HG03442 (cell line): ENCODE measurements around the gene ZNF138.
"Not testable (repeated sequence)": the region's sequence is repeated elsewhere in the genome, so short reads cannot be mapped to it uniquely, and the experiment has no call there.

Source experiments
- ATAC-seq: cut with Tn5 transposase; IDR thresholded peaks from one replicate; pipeline ENCODE4 v1.9.1; 2021; ENCODE audit warnings: mild to moderate bottlenecking, moderate library complexity; ENCODE audit not compliant: unreplicated experiment

Gene ZNF138

DNA sequence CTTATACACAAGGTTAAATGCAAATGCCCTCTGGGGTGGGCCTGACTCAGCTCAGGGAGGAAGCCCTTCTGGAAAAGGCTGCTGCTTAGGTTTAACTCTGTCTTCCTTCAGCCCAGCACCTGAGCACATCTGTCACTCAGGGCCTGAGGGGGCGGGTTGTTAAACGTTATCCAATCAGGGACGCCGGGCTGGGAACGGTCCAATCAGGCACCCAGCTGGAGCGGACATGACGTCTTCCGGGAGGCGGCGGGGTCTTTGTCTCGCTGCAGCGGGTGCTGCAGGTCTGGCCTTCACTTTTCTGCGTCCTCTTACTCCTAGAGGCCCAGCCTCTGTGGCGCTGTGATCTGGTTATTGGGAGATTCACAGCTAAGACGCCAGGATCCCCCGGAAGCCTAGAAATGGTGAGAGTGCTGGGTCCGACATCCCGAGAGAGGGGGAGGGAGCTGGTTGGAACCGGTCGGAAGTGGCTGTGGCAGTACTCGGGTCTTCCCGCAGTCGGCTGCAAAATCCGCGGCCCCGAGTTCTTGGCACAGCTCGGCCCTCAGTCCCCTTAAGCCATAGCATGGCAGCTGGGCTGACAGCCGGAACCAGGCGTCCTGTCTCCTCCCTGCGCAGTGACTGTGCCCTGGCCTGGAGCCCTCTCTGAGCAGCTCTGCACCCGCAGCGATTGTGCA is at the start of gene ZNF138:
ZNF138 (plus strand) TSS at position 258 of the 674 bp plus-strand sequence; CDS start at position 399, 141 bp downstream.
- ATAC-seq, result peak; percentile 100

GRCh38 chr7:64744680-64745079 is 49.5 kb upstream of the ZNF138 start:
- ATAC-seq, result no peak

- ATAC-seq, result no peak
These were observed 46.4 kb upstream of the ZNF138 start for GRCh38 chr7:64747802-64748201.

DNA sequence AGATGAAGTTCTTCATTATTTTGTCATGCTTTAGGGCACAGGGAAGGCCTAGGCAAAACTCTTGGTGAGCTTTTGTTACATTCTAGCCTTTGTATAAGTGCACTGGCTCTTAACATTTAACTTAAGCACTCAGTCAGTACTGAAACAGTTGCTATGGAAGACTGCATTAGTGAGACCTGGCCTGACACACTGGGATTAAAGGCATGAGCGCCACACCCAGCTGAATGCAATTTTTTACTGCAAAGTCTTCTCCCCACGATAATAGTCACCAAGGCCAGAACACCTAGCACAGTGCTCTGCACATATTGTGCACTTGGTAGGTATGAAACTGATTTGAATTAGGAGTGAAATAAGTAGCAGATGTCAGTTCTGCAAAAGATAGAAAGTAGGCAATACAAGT is 41.2 kb upstream of the ZNF138 start:
- no peak for ATAC-seq

- no peak for ATAC-seq
These were observed 38.4 kb upstream of the ZNF138 start for GRCh38 chr7:64755865-64756264.

DNA sequence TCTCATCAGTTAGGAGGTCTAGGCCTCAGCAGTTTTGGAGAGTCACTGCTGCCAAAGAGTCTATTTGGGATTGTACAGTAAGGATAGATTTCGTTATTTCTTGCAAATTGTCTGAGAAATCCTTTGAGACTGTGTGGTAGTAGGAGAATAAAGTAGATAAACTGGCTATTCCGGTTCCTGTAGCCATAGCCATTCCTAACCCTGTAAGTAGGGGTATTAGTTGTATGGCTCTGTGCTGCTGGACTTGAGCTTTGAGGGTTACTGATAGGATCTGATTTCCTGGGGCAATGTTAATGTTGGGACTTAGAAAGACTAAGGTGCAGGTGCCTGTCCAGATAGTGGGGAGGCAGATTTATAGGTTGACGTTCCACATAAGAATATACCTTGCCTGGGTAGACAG is 36.1 kb upstream of the ZNF138 start:
- ATAC-seq, result no peak

GRCh38 chr7:64768824-64769223 is 25.4 kb upstream of the ZNF138 start:
- ATAC-seq, result no peak

GRCh38 chr7:64774204-64774842 is 19.9 kb upstream of the ZNF138 start:
- ATAC-seq, result no peak

DNA sequence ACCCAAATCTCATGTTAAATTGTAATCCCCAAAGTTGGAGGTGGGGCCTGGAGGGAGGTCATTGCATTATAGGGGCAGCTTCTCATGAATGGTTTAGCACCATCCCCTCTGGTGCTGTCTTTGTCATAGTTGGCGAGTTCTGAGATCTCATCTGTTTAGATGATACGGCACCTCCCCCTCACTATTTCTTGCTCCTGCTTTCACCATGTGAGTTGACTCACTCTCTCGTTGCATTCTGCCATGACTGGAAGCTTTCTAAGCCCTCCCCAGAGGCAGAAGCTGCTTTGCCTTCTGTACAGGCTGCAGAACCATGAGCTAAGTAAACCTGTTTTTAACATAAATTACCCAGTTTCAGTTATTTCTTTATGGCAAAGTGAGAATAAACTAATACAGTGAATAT is 18.9 kb upstream of the ZNF138 start:
- no peak for ATAC-seq

DNA sequence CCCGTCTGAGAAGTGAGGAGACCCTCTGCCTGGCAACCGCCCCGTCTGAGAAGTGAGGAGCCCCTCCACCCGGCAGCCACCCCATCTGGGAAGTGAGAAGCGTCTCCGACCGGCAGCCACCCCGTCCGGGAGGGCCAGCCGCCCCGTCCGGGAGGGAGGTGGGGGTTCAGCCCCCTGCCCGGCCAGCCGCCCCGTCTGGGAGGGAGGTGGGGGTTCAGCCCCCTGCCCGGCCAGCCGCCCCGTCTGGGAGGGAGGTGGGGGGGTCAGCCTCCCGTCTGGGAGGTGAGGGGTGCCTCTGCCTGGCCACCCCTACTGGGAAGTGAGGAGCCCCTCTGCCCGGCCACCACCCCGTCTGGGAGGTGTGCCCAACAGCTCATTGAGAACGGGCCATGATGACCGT is 9.4 kb upstream of the ZNF138 start:
- ATAC-seq, result not testable (repeated sequence)

- no peak for ATAC-seq
These were observed 6.9 kb upstream of the ZNF138 start for GRCh38 chr7:64787295-64787694.

DNA sequence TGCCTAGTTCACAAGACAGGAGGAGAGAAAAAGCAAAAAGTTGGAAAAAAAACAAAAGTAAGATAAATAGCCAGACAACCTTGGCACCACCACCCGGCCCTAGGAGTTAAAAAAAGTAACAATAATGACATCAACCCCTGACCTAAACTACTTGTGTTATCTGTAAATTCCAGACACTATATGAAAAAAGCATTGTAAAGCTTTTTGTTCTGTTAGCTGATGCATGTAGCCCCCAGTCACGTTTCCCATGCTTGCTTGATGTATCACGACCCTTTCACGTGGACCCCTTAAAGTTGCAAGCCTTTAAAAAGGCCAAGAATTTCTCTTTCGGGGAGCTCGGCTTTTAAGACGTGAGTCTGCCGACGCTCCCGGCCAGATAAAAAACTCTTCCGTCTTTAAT is 5.0 kb upstream of the ZNF138 start:
- not testable (repeated sequence) for ATAC-seq

GRCh38 chr7:64793106-64793755 is 997 bp upstream of the ZNF138 start:
- ATAC-seq, result no peak

DNA sequence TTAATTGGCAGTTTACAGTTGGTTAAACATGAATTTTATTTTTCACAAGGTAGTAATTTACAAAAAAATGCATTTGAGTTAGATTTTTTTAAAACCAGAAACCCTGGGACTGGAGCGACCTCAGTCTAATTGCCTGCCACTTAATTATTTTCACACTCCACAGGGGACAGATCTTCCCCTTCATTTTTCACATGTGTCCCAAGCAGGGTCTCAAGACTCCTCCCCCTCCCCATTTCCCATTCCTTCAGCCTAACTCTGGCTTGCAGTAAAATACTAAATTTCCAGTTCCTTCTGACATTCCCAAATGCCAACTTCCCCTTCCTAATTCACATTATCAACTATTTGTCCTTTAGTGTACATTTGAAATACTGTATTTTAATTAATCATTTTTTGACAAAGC is 948 bp downstream of the ZNF138 start:
- no peak for ATAC-seq

DNA sequence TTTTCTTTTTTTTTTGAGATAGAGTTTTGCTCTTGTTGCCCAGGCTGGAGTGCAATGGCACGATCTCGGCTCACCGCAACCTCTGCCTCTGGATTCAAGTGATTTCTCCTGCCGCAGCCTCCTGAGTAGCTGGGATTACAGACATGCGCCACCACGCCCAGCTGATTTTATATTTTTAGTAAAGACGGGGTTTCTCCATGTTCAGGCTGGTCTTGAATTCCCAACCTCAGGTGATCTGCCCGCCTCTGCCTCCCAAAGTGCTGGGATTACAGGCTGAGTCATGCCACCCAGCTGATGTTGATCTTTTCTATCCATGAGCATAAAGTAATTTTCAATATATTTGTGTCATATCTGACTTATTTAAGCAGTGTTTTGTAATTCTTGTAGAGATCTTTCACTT is 4.9 kb downstream of the ZNF138 start:
- not testable (repeated sequence) for ATAC-seq

DNA sequence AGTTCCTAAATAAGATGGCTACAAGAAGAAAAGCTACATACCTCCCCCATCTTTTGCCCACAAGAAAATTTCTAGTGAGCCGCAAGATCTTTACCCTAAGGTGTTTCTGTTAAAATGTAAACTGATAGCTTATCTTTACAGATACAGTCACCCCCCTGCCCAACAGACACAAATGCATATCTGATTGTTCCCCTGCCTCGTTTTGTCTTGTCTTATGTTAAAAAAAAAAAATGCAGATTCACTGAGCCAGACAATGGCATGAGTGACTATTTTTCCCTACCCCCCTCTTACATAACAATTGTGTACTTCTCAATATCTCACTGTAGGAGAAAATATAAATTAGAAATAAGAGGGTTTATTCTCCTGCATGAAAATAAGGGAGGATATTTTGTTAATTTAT is 8.5 kb downstream of the ZNF138 start:
- no peak for ATAC-seq

GRCh38 chr7:64807731-64808365 is 13.6 kb downstream of the ZNF138 start:
- ATAC-seq, result no peak

DNA sequence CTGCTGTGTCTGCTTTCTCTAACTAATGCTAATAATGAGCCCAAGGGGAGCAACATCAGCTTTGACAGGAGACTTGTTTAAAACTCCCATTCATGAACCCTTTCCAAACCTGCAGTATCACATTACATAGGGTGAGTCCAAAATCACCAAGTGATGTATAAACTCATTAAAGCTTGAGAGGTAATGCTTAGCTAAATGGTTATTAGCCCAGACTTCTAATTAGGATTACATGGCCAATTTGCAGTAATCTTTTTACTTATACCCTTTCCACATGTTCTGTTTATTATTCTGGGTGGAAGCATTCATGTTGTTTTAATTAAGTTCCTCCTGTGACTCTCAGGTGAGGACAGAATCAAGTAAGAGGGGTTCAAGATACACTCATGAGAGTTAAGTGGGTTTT is 17.5 kb downstream of the ZNF138 start:
- ATAC-seq, result no peak

DNA sequence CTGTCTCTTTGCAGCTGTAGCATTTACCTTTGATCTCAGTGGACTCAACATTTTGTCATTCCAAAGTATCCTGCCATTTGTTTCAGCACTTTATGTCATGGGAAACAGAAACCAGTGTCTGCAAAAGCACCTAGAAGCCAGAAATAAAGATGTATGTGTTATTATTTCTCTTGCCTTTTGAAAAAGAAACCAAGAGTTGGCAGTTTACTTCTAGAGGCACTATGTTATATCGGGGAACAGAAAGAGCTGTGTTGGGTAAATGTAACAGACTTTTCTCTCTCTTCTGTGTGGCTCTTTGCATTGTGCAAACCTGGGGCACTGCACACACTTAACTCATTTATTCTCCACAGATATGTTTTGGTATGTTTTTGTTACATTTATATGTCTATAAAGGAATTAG is 36.7 kb downstream of the ZNF138 start:
- ATAC-seq, result no peak

- no peak for ATAC-seq
These were observed 37.9 kb downstream of the ZNF138 start for GRCh38 chr7:64832136-64832535.

- ATAC-seq, result no peak
These were observed 40.8 kb downstream of the ZNF138 start for GRCh38 chr7:64834989-64835388.

- ATAC-seq, result not testable (repeated sequence)
These were observed 41.6 kb downstream of the ZNF138 start for GRCh38 chr7:64835856-64836255.
